C1 segment of cervical spinal cord (tissue), 14 donors: ENCODE data around the gene UBE2N.
"Not testable (repeated sequence)": the region's sequence is repeated elsewhere in the genome, so short reads cannot be mapped to it uniquely, and the experiment has no call there.

Experiments used
- DNase-seq, 14 donors: peaks; one replicate each; lab custom pipeline; 2025; lab: John Stamatoyannopoulos, UW

UBE2N gene

GRCh38 chr12:93443576-93443975 is 1.8 kb upstream of the UBE2N start:
- DNase-seq, result no peak

- no peak for DNase-seq
Measured at GRCh38 chr12:93442411-93443340, 929 bp upstream of the UBE2N start.

- DNase-seq, result peak in 3 of 14 donors; percentile 36 to 54 (median 48)
Measured at GRCh38 chr12:93441081-93441616, 598 bp downstream of the UBE2N start.

GRCh38 chr12:93440043-93440835 is 1.5 kb downstream of the UBE2N start:
- DNase-seq, result no peak

GRCh38 chr12:93438266-93439050 is 3.3 kb downstream of the UBE2N start:
- DNase-seq, result no peak

- no peak for DNase-seq
Measured at GRCh38 chr12:93434256-93434865, 7.4 kb downstream of the UBE2N start.

- DNase-seq, result not testable (repeated sequence)
Measured at GRCh38 chr12:93432031-93432430, 9.7 kb downstream of the UBE2N start.

GRCh38 chr12:93430280-93430679 is 11.5 kb downstream of the UBE2N start:
- DNase-seq, result no peak

GRCh38 chr12:93429852-93430251 is 11.9 kb downstream of the UBE2N start:
- no peak for DNase-seq

GRCh38 chr12:93429448-93429847 is 12.3 kb downstream of the UBE2N start:
- no peak for DNase-seq

GRCh38 chr12:93427779-93428564 is 13.8 kb downstream of the UBE2N start:
- DNase-seq, result no peak

GRCh38 chr12:93426412-93426805 is 15.3 kb downstream of the UBE2N start:
- no peak for DNase-seq

GRCh38 chr12:93425736-93426411 is 15.9 kb downstream of the UBE2N start:
- no peak for DNase-seq

GRCh38 chr12:93422050-93422449 is 19.7 kb downstream of the UBE2N start:
- DNase-seq, result no peak

GRCh38 chr12:93419388-93420034 is 22.2 kb downstream of the UBE2N start:
- DNase-seq, result peak in 1 of 14 donors; percentile 31

- DNase-seq, result no peak
Measured at GRCh38 chr12:93417967-93418480, 23.7 kb downstream of the UBE2N start.

- no peak for DNase-seq
Measured at GRCh38 chr12:93415723-93416464, 25.9 kb downstream of the UBE2N start.

GRCh38 chr12:93413064-93413463 is 28.7 kb downstream of the UBE2N start:
- DNase-seq, result no peak
